AG04450 (cell line): ENCODE data around the gene NACC2. TPM values are rescaled to one million over a fixed set of nuclear protein-coding genes. Genes with fewer than 3 reads are reported as not detected.

Experiments
- CTCF ChIA-PET: fragments of 300-600, 350-600 bp; formaldehyde crosslinking; extraction: SDS; loops from one replicate; lab custom pipeline; 2022; ENCODE audit warnings: antibody characterized with exemption, inconsistent platforms; lab: Charles Lee
- POLR2A ChIA-PET: fragments of 350-600 bp; formaldehyde crosslinking; extraction: SDS; loops from one replicate; lab custom pipeline; 2021; ENCODE audit warnings: antibody characterized with exemption, inconsistent platforms; lab: Yijun Ruan, JAX
- DNase-seq: peaks from one replicate; pipeline ENCODE4 v3.0.0-alpha.2; 2011; ENCODE audit warnings: low read depth, low spot score
- H3K27ac ChIP-seq: one replicate; pipeline ENCODE4 v1.5.1; 2012; ENCODE audit warnings: low read depth, low read length, control low read depth
- H3K27me3 ChIP-seq: one replicate; pipeline ENCODE4 v1.6.0; 2012; ENCODE audit warnings: low read length; ENCODE audit not compliant: control insufficient read depth, insufficient read depth
- H3K4me3 ChIP-seq: 2 replicates; pipeline ENCODE4 v1.5.1; 2011; ENCODE audit warnings: mild to moderate bottlenecking, low read depth, low read length, control low read depth
- H3K9me3 ChIP-seq: 2 replicates; pipeline ENCODE4 v1.5.1; 2012; ENCODE audit warnings: low read length; ENCODE audit not compliant: control insufficient read depth, insufficient read depth
- CTCF ChIP-seq: IDR thresholded peaks from 2 replicates; pipeline ENCODE4 v1.5.1; 2011; ENCODE audit warnings: low read depth, low read length, control low read depth, inconsistent platforms
- polyA plus RNA-seq: library from polyadenylated mRNA; depleted of rRNA; stranded (reverse); fragments of >200 nt; gene quantifications from 2 replicates; pipeline ENCODE4 v1.2.3, GENCODE V29; 2011

Gene NACC2
- polyA plus RNA-seq, 1 experiment, result 11.7 TPM

GRCh38 chr9:136021872-136022681 lies 73.0 kb downstream of the NACC2 start:
- H3K4me3 ChIP-seq, result no peak overlapping the region
- no peak overlapping the region for H3K27ac ChIP-seq
- DNase-seq, result no peak
- no peaks in the 10 kb centered on the region for H3K27me3 ChIP-seq
- no peaks in the 10 kb centered on the region; the same call in 1 of the 2 replicates for H3K9me3 ChIP-seq
- CTCF ChIA-PET, result no interaction called here
- POLR2A ChIA-PET, result no interaction called here
- peak; percentile 19; the same call in 1 of the 2 replicates for TF ChIP-seq CTCF

- CTCF ChIA-PET, result no interaction called here
- H3K4me3 ChIP-seq, result no peak overlapping the region
- H3K27me3 ChIP-seq, result no peaks in the 10 kb centered on the region
- POLR2A ChIA-PET, result no interaction called here
- no peak overlapping the region for H3K27ac ChIP-seq
- no peak for TF ChIP-seq CTCF
- H3K9me3 ChIP-seq, result no peaks in the 10 kb centered on the region; the same call in 1 of the 2 replicates
- DNase-seq, result no peak
Measured at GRCh38 chr9:136021171-136021871, 73.8 kb downstream of the NACC2 start.

- TF ChIP-seq CTCF, result no peak
- POLR2A ChIA-PET, result no interaction called here
Measured at GRCh38 chr9:136020671-136021070, 74.4 kb downstream of the NACC2 start.

GRCh38 chr9:136020206-136020605 lies 74.9 kb downstream of the NACC2 start:
- CTCF ChIA-PET, result no interaction called here

More at GRCh38 chr9:136020671-136021070, 74.4 kb downstream of the NACC2 start:
- Histone ChIP-seq H3K9me3 (no peaks in the 10 kb centered on the region; the same call in 1 of the 2 replicates), H3K27ac (no peak overlapping the region), H3K27me3 (no peaks in the 10 kb centered on the region), H3K4me3 (no peak overlapping the region)
- CTCF ChIA-PET, result no interaction called here
- DNase-seq, result no peak

More at GRCh38 chr9:136020206-136020605, 74.9 kb downstream of the NACC2 start:
- no peaks in the 10 kb centered on the region for H3K27me3 ChIP-seq
- no peak overlapping the region for H3K27ac ChIP-seq
- POLR2A ChIA-PET, result no interaction called here
- H3K4me3 ChIP-seq, result no peak overlapping the region
- no peak for DNase-seq
- TF ChIP-seq CTCF, result no peak
- H3K9me3 ChIP-seq, result no peaks in the 10 kb centered on the region; the same call in 1 of the 2 replicates
